HG02885 (cell line): ENCODE data around the gene ELOVL1.

ENCODE experiments used
- ATAC-seq: cut with Tn5 transposase; IDR thresholded peaks from one replicate; pipeline ENCODE4 v1.9.1; 2021; ENCODE audit warnings: mild to moderate bottlenecking; ENCODE audit not compliant: unreplicated experiment, poor library complexity

Gene ELOVL1

GRCh38 chr1:43331688-43332087 is 36.1 kb downstream of the ELOVL1 start:
- no peak for ATAC-seq

GRCh38 chr1:43329995-43330751 is 37.6 kb downstream of the ELOVL1 start:
- no peak for ATAC-seq

GRCh38 chr1:43327549-43328292 is 40.1 kb downstream of the ELOVL1 start:
- no peak for ATAC-seq

GRCh38 chr1:43325381-43325780 is 42.4 kb downstream of the ELOVL1 start:
- no peak for ATAC-seq

GRCh38 chr1:43324810-43325209 is 43.0 kb downstream of the ELOVL1 start:
- ATAC-seq = no peak

- no peak for ATAC-seq
Measured at GRCh38 chr1:43322506-43322905, 45.3 kb downstream of the ELOVL1 start.

GRCh38 chr1:43321331-43321891 is 46.4 kb downstream of the ELOVL1 start:
- no peak for ATAC-seq

- ATAC-seq = no peak
Measured at GRCh38 chr1:43319766-43320165, 48.0 kb downstream of the ELOVL1 start.

GRCh38 chr1:43319288-43319687 is 48.5 kb downstream of the ELOVL1 start:
- no peak for ATAC-seq

GRCh38 chr1:43318831-43319230 is 49.0 kb downstream of the ELOVL1 start:
- no peak for ATAC-seq

GRCh38 chr1:43317817-43318471 is 49.9 kb downstream of the ELOVL1 start:
- no peak for ATAC-seq

GRCh38 chr1:43316738-43317520 is 50.9 kb downstream of the ELOVL1 start:
- no peak for ATAC-seq

- ATAC-seq = no peak
Measured at GRCh38 chr1:43315963-43316737, 51.7 kb downstream of the ELOVL1 start.

GRCh38 chr1:43315481-43315880 is 52.3 kb downstream of the ELOVL1 start:
- ATAC-seq = no peak

- ATAC-seq = no peak
Measured at GRCh38 chr1:43314233-43314632, 53.6 kb downstream of the ELOVL1 start.

- ATAC-seq = no peak
Measured at GRCh38 chr1:43313771-43314170, 54.0 kb downstream of the ELOVL1 start.
